Jurkat, Clone E6-1 (cell line): ENCODE data around the gene EXOC6B.

Experiments used
- DNase-seq: peaks from one replicate; pipeline ENCODE4 v3.0.0-alpha.2; 2011; ENCODE audit warnings: low read depth, low spot score
- H3K4me3 ChIP-seq: 2 replicates; pipeline ENCODE4 v1.5.1; 2011; ENCODE audit warnings: mild to moderate bottlenecking, low read length, control low read depth, moderate library complexity

The EXOC6B gene

GRCh38 chr2:72278046-72278445 lies 547.8 kb downstream of the EXOC6B start:
- DNase-seq: no peak
- H3K4me3 ChIP-seq: no peak overlapping the region

GRCh38 chr2:72276876-72277275 lies 549.0 kb downstream of the EXOC6B start:
- no peak for DNase-seq
- H3K4me3 ChIP-seq: no peak overlapping the region

- H3K4me3 ChIP-seq: no peak overlapping the region
- DNase-seq: no peak
Measured at GRCh38 chr2:72276356-72276755, 549.5 kb downstream of the EXOC6B start.

GRCh38 chr2:72275084-72275483 lies 550.7 kb downstream of the EXOC6B start:
- DNase-seq: no peak

GRCh38 chr2:72274380-72274797 lies 551.4 kb downstream of the EXOC6B start:
- no peak for DNase-seq

More at GRCh38 chr2:72275084-72275483, 550.7 kb downstream of the EXOC6B start:
- no peak overlapping the region for H3K4me3 ChIP-seq

GRCh38 chr2:72273384-72273783 lies 552.4 kb downstream of the EXOC6B start:
- no peak for DNase-seq
- H3K4me3 ChIP-seq: no peak overlapping the region

More at GRCh38 chr2:72274380-72274797, 551.4 kb downstream of the EXOC6B start:
- no peak overlapping the region for H3K4me3 ChIP-seq

- DNase-seq: no peak
Measured at GRCh38 chr2:72271766-72272641, 553.8 kb downstream of the EXOC6B start.

GRCh38 chr2:72271276-72271614 lies 554.6 kb downstream of the EXOC6B start:
- H3K4me3 ChIP-seq: no peak overlapping the region
- DNase-seq: no peak

More at GRCh38 chr2:72271766-72272641, 553.8 kb downstream of the EXOC6B start:
- no peak overlapping the region for H3K4me3 ChIP-seq

- H3K4me3 ChIP-seq: no peak overlapping the region
- DNase-seq: no peak
Measured at GRCh38 chr2:72270556-72271275, 555.1 kb downstream of the EXOC6B start.

- DNase-seq: no peak
- H3K4me3 ChIP-seq: no peak overlapping the region
Measured at GRCh38 chr2:72263776-72264060, 562.1 kb downstream of the EXOC6B start.

GRCh38 chr2:72263043-72263775 lies 562.6 kb downstream of the EXOC6B start:
- DNase-seq: no peak
- H3K4me3 ChIP-seq: no peak overlapping the region

- no peak overlapping the region for H3K4me3 ChIP-seq
- no peak for DNase-seq
Measured at GRCh38 chr2:72261076-72261475, 564.8 kb downstream of the EXOC6B start.

GRCh38 chr2:72255540-72255939 lies 570.3 kb downstream of the EXOC6B start:
- DNase-seq: no peak
- no peak overlapping the region for H3K4me3 ChIP-seq

- H3K4me3 ChIP-seq: no peak overlapping the region
- DNase-seq: no peak
Measured at GRCh38 chr2:72254831-72255451, 570.9 kb downstream of the EXOC6B start.

- no peak for DNase-seq
- no peak overlapping the region for H3K4me3 ChIP-seq
Measured at GRCh38 chr2:72238311-72238710, 587.5 kb downstream of the EXOC6B start.

- DNase-seq: no peak
- H3K4me3 ChIP-seq: no peak overlapping the region
Measured at GRCh38 chr2:72237549-72237948, 588.3 kb downstream of the EXOC6B start.

GRCh38 chr2:72236445-72237067 lies 589.3 kb downstream of the EXOC6B start:
- DNase-seq: no peak
- no peak overlapping the region for H3K4me3 ChIP-seq

GRCh38 chr2:72235497-72236415 lies 590.1 kb downstream of the EXOC6B start:
- DNase-seq: no peak
- H3K4me3 ChIP-seq: no peak overlapping the region
